T-helper 1 cell (primary cell): ENCODE measurements around the gene DOK7.
A peak's percentile ranks its signal among the peaks of the same experiment; 100 is the strongest.

Experiments
- DNase-seq, 5 donors: peaks; one replicate each; pipeline ENCODE4 v3.0.0-alpha.2; 2012 to 2020

The DOK7 gene

GRCh38 chr4:3427706-3428446 lies 35.2 kb upstream of the DOK7 start:
- DNase-seq = no peak

DNA sequence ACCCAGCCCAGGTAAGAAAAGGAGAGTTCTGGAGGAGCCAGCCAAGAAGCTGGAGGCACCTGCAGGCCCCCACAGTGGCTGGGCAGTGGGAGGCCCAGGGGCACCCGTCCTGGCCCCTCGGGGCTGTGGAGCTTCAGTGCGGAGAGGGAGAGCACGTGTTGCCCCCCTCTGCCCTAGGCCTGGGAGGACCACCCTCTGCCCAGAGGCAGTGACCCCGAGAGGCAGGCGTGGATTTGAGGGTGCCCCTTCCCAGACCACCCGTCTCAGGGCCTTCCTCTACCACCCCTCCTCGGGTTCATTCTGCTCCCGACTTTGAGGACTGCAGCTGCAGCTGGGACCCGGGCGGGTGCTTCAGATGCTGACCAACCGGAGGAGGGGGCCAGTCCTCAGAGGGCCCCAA lies 33.5 kb upstream of the DOK7 start:
- no peak for DNase-seq

GRCh38 chr4:3430524-3430923 lies 32.6 kb upstream of the DOK7 start:
- DNase-seq = no peak

- DNase-seq = no peak
Measured at GRCh38 chr4:3431446-3431993, 31.6 kb upstream of the DOK7 start.

DNA sequence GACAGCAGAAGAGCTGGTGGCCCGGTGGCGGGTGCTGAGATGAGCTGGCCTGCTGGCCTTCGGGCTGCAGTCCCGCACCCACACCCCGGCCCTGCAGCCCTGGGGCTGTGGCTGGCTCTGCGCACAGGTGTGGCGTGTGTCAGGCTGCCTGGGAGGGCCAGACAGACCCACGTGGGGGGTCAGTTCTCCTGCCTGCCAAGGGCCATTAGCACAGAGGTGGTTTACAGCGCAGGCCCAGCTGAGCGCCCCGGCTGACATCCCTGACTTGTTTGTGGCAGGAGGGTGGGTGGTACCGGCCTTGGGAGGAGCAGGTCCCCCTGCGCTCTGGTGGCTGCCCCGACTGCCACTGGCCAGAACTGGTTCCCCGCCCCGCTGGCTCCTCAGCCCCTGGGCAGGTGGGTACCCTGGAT lies 30.7 kb upstream of the DOK7 start:
- peak in 1 of 5 donors; percentile 2 for DNase-seq

- DNase-seq = no peak
Measured at GRCh38 chr4:3433138-3433869, 29.8 kb upstream of the DOK7 start.

DNA sequence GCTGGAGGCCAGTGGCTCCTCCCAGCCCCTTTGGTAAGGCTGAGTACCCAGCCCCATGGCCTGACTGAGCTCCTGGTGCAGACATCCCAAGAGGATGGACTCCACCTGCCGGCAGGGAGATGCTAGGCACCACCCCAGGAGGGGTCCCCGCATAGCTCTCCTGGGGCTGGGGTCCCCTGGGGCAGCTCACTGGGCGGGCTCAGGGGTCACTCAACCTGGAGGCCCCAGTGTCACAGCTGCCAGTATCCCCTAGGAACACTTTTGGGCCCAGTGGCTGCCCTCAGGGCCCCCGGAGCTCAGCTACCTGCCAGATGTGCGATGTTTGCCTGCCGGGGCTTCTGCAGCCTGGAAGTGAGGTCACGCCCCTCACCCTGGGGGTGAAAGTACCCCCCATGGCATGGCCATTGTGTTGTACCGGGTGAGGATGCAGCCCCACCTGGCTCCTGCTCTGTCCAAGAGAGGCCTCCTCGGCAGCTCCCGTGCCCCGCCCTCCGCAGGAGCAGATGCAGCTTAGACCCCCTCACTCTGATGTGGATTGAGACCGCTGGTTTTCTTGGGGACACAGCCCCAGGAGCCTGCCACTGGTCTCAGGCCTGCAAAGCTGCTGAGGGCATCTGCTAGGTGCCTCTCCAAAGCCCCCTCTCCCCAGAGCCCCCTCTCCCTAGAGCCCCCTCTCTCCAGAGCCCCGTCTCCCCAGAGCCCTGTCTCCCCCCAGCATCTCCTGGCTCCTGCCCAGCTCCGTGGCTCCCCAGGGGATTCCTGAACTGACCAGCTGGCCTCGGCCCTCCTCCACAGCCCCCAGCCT lies 28.0 kb upstream of the DOK7 start:
- no peak for DNase-seq

- DNase-seq = no peak
Measured at GRCh38 chr4:3435686-3435956, 27.5 kb upstream of the DOK7 start.

DNA sequence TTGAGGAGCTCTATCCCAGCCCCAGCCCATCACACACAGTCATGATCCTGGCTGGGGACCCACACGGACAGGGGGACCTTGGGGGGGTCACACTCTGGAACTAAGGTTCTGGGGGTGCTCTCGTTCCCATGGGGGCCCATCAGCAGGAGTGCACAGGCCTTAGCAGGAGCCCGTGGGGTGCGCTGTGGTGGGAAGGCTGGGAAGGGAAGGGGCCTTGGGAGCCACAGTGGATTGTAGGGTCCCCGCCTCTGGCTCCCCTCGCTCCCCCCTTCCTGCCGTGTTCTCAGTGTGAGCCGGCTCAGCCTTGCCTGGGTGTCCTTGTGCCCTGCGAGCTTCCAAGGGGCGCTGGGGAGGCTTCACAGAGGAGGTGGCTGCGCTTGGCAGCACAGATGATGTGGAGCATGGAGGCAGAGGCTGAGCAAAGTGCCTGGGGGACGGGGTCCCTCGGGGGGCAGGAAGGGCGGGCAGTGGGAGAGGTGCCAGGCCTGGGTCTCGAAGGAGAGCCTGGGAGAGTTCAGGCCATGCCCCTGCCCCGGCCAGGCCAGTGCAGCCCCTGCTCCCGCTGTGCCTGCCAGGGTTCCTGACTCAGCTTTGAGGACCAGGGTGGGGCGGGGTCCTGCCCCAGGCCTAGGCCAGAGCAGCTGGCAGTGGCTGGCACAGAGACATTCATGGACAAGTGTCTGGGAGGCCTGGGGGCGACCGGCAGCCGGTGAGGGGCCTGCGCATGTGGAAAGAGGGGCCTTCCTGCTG lies 26.9 kb upstream of the DOK7 start:
- DNase-seq = no peak

DNA sequence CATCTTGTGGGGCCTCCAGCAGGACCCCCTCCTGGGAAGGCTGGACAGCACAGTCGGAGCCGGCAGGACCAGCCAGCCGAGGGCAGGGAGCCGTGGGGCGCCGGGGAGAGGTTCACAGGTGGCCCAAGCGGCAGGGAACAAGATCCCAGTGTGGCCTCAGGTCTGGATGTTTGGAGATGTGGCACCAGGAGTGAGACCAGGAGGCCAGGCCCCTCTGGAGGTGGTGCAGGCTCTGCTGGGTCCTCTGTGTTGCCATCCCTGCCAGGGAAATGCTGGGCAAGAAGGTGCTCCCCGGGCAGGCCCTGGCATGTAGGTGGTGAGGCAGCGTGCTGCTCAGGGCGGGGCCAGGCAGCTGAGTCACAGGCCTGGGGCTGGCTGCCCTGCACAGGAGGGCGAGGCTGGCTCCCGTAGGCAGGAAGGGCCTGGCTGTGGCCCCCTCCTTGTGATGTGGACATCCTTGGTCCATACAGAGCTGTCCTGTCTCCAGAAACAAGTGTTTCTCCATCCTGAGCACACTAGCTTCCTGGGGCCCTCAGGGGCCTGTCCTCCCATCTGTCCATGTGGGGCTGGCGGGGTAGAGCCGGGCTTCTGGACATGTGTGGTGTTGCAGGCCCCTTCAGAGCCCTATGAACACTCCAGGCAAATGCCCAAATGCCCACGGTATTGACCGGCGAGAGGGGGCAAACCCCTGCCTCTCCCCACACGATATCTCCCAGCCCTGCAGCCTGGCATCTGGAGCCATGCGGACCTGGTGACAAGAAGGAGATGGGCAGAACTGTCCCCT lies 26.1 kb upstream of the DOK7 start:
- DNase-seq = peak in 1 of 5 donors; percentile 25

DNA sequence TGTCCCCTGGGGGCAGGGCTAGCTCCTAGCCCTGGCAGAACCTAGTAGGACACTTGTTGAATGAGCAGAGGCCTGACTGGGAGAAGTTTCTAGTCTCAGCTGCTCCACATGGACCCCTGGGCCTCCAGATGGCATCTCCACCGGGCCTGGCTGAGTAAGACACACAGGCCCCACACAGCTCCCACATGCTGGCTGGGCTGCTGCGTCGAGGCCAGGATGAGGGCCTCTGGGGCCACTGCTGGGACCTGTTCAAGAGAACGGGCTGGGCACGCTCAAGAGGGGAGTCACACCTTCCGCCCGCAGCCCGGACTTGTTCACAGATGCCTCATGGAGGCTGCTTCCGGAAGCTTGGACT lies 25.5 kb upstream of the DOK7 start:
- DNase-seq = no peak

DNA sequence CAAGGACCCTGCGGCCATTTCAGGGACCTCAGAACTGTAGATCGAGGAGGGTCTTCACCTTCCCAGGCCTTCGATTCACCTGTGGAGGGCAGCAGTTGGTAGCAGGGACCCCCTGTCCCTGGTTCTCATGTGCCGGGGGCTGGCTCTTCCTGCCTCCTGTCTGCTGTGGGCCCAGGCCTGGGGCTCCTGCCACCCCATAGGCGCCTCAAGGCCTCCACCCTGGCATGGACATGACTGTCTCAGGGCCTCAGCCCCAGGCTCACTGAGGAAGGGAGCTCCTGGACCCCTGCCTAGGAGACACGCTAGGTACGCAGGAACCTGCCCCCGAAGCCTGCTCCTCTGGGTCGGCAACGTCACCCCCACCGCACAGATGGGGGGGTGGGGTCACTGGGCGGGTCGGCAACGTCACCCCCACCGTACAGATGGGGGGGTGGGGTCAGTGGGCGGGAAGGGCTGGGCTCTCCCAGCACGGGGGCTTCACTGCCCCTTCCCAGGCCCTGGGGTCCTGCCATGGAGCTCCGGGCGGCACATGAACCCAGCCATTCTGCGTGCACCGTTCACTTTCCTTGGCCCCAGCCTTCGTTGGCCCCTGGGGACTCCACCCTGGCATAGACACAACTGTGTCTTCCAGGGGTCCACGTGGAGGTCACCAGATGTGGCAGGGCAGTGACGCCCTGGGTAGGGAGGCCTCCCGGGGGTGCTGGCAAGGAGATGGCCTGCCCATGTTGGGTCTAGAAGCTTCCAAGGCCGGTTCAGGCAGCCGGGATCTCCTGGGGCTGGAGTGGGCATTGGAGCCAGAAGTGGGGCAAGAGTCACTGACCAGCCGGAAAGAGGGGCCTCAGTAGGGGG lies 24.9 kb upstream of the DOK7 start:
- no peak for DNase-seq

DNA sequence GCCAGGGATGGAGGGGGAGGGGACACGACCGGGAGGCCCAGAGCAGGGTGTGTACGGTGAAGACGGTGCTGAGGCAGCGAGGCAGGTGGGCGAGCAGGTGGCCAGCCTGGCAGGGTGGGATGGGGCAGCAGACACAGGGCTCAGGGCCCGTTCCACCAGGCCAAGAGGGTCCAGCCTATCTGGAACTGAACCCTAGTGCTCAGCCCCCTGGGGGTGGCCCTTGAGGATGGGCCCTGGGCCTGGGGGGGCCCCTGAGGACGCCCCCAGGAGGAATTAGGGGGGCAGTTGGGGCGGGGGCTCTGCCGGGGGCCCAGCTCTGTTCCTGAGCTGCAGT lies 24.3 kb upstream of the DOK7 start:
- no peak for DNase-seq

DNA sequence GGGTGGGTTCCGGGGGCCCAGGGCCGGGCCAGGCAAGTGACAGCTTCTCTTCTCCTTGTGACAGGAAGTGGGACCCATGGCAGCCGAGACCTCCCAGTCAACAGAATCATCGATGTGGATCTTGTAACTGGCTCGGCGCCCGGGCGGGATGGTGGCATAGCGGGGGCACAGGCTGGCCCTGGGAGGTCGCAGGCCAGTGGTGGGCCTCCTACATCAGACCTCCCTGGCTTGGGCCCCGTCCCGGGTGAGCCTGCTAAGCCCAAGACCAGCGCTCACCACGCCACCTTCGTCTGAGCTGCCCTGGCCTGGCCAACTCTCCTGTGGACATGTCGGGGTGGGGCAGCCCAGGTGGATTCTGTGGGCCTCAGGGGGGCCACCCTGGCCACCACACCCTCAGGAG lies 23.7 kb upstream of the DOK7 start:
- no peak for DNase-seq

GRCh38 chr4:3440011-3440410 lies 23.1 kb upstream of the DOK7 start:
- DNase-seq = no peak

GRCh38 chr4:3440979-3441500 lies 22.1 kb upstream of the DOK7 start:
- no peak for DNase-seq

- DNase-seq = no peak
Measured at GRCh38 chr4:3441501-3442459, 21.3 kb upstream of the DOK7 start, which contains the start of gene HGFAC. Gene HGFAC (plus strand): TSS chr4:3441968. CDS start chr4:3442002, 34 bp downstream.

GRCh38 chr4:3442460-3442958 lies 20.6 kb upstream of the DOK7 start:
- no peak for DNase-seq
